Measurements from ENCODE around the gene NAALADL1. TPM values are rescaled to one million over a fixed set of nuclear protein-coding genes. Genes with fewer than 3 reads are reported as not detected.

The NAALADL1 gene
- total and polyA plus RNA-seq, 9 of the 15 experiments (the other 6 are each of a cell fraction or from before 2014, with no cell fraction given), result 0.06 to 0.72 (median 0.22) TPM; not detected in 4

GRCh38 chr11:65103476-65103875 lies 45.1 kb upstream of the NAALADL1 start (continued):
- TF ChIP-seq ZNF449 (CRISPR knock-in tag; IDR thresholded peaks at IDR 0.05) (no peak), GATAD2A (IDR thresholded peaks at IDR 0.05) (no peak), AFF1 (IDR thresholded peaks at IDR 0.05; ENCODE audit: low read depth in 1 of 2, partially characterized antibody in 2 of 2) (no peak), TEAD2 (tag; IDR thresholded peaks at IDR 0.05) (no peak), SAFB2 (IDR thresholded peaks at IDR 0.05; ENCODE audit: borderline replicate concordance, low read depth, low read length, severe bottlenecking) (no peak)

Measured in K562 (cell line).